WTC11 (cell line): ENCODE results near the gene ZBTB20. TPM values are rescaled to one million over a fixed set of nuclear protein-coding genes. Genes with fewer than 3 reads are reported as not detected.

ENCODE experiments used
- ATAC-seq: fragments of 200-7000 bp; cut with Tn5 transposase; 2 replicates; pipeline ENCODE4 v1.10.0; 2021; ENCODE audit warnings: mild to moderate bottlenecking, moderate library complexity
- CTCF ChIA-PET: fragments of 300-600 bp; sonication (Branson Sonifier 250); formaldehyde crosslinking; loops from one replicate; lab custom pipeline; 2021; ENCODE audit warnings: antibody characterized with exemption; lab: Charles Lee
- POLR2A ChIA-PET: fragments of 350-600 bp; sonication (Branson Sonifier 250); formaldehyde crosslinking; loops from one replicate; lab custom pipeline; 2021; ENCODE audit warnings: antibody characterized with exemption; lab: Charles Lee
- DNase-seq: peaks from one replicate; pipeline ENCODE4 v3.0.0; 2021; ENCODE audit warnings: low spot score
- H3K27ac Mint-ChIP-seq: 2 replicates; pipeline ENCODE4 v1.8.0; 2021; ENCODE audit warnings: mixed read lengths
- H3K27me3 Mint-ChIP-seq: 2 replicates; pipeline ENCODE4 v1.8.0; 2021; ENCODE audit warnings: low read depth, mild to moderate bottlenecking, moderate library complexity, mixed read lengths
- H3K36me3 Mint-ChIP-seq: 2 replicates; pipeline ENCODE4 v1.8.0; 2021; ENCODE audit warnings: mixed read lengths
- H3K4me1 Mint-ChIP-seq: 2 replicates; pipeline ENCODE4 v1.8.0; 2022; ENCODE audit warnings: mixed read lengths
- H3K4me3 Mint-ChIP-seq: 2 replicates; pipeline ENCODE4 v1.8.0; 2021; ENCODE audit warnings: mild to moderate bottlenecking, moderate library complexity, mixed read lengths
- H3K9me3 Mint-ChIP-seq: 2 replicates; pipeline ENCODE4 v1.8.0; 2021; ENCODE audit warnings: mixed read lengths
- AFF4 ChIP-seq: sonication (generic); formaldehyde crosslinking; IDR thresholded peaks from 2 replicates; pipeline ENCODE4 v1.8.1; 2023; ENCODE audit warnings: mild to moderate bottlenecking, missing genetic modification reagents, borderline replicate concordance
- ATF2 ChIP-seq: sonication (generic); formaldehyde crosslinking; IDR thresholded peaks from 2 replicates; pipeline ENCODE4 v1.8.1; 2022; ENCODE audit warnings: low read depth, missing genetic modification reagents, borderline replicate concordance
- CREB1 ChIP-seq: sonication (generic); formaldehyde crosslinking; IDR thresholded peaks from 2 replicates; pipeline ENCODE4 v1.8.0; 2023; ENCODE audit warnings: mild to moderate bottlenecking, missing genetic modification reagents
- EMX1 ChIP-seq: fragments of 250-450 bp; sonication (Bioruptor Pico); IDR thresholded peaks from 2 replicates; pipeline ENCODE4 v1.8.0; 2021; ENCODE audit warnings: mild to moderate bottlenecking
- ETV6 ChIP-seq: sonication (generic); formaldehyde crosslinking; IDR thresholded peaks from 2 replicates; pipeline ENCODE4 v1.8.1; 2022; ENCODE audit warnings: mild to moderate bottlenecking, missing genetic modification reagents
- GRHL2 ChIP-seq: fragments of 250-450 bp; sonication (Bioruptor Pico); IDR thresholded peaks from 2 replicates; pipeline ENCODE4 v1.8.0; 2022; ENCODE audit warnings: mild to moderate bottlenecking, moderate library complexity; ENCODE audit not compliant: insufficient replicate concordance, severe bottlenecking
- HMGXB4 ChIP-seq: sonication (generic); formaldehyde crosslinking; IDR thresholded peaks from 2 replicates; pipeline ENCODE4 v1.8.1; 2023; ENCODE audit warnings: mild to moderate bottlenecking, moderate library complexity, missing genetic modification reagents
- IRF2 ChIP-seq: sonication (generic); formaldehyde crosslinking; IDR thresholded peaks from 2 replicates; pipeline ENCODE4 v1.8.0; 2022; ENCODE audit warnings: low read depth, missing genetic modification reagents, borderline replicate concordance
- NR3C1 ChIP-seq: sonication (generic); formaldehyde crosslinking; conservative IDR thresholded peaks from 2 replicates; pipeline ENCODE4 v1.8.1; 2023; ENCODE audit warnings: low read depth, mild to moderate bottlenecking, missing genetic modification reagents
- OVOL2 ChIP-seq: fragments of 250-450 bp; sonication (Bioruptor Pico); IDR thresholded peaks from 2 replicates; pipeline ENCODE4 v1.9.0; 2021; ENCODE audit warnings: mild to moderate bottlenecking, borderline replicate concordance
- PRRX2 ChIP-seq: fragments of 250-450 bp; sonication (Bioruptor Pico); IDR thresholded peaks from 2 replicates; pipeline ENCODE4 v1.8.0; 2021; ENCODE audit warnings: mild to moderate bottlenecking
- SMAD4 ChIP-seq: sonication (generic); formaldehyde crosslinking; IDR thresholded peaks from 2 replicates; pipeline ENCODE4 v1.8.0; 2022; ENCODE audit warnings: mild to moderate bottlenecking, missing genetic modification reagents
- TP53 ChIP-seq: sonication (generic); formaldehyde crosslinking; IDR thresholded peaks from 2 replicates; pipeline ENCODE4 v1.8.1; 2023; ENCODE audit warnings: mild to moderate bottlenecking, missing genetic modification reagents
- ZNF232 ChIP-seq: sonication (generic); formaldehyde crosslinking; IDR thresholded peaks from 2 replicates; pipeline ENCODE4 v1.8.0; 2022; ENCODE audit warnings: mild to moderate bottlenecking, missing genetic modification reagents
- ZNF671 ChIP-seq: fragments of 250-450 bp; sonication (Bioruptor Pico); IDR thresholded peaks from 2 replicates; pipeline ENCODE4 v1.8.0; 2021; ENCODE audit warnings: mild to moderate bottlenecking
- total RNA-seq: library from RNA; stranded (reverse); gene quantifications from 3 replicates; pipeline ENCODE4 v1.2.3, GENCODE V29; 2021
- TF ChIP-seq, protein P1 (sequence below): sonication (generic); formaldehyde crosslinking; IDR thresholded peaks from 2 replicates; pipeline ENCODE4 v1.8.0; 2022; ENCODE audit warnings: mild to moderate bottlenecking, missing genetic modification reagents
- TF ChIP-seq, protein P2 (sequence below): sonication (generic); formaldehyde crosslinking; conservative IDR thresholded peaks from 2 replicates; pipeline ENCODE4 v1.8.1; 2022; ENCODE audit warnings: mild to moderate bottlenecking, missing genetic modification reagents
- TF ChIP-seq, protein P3 (sequence below): sonication (generic); formaldehyde crosslinking; IDR thresholded peaks from 2 replicates; pipeline ENCODE4 v1.8.0; 2022; ENCODE audit warnings: missing genetic modification reagents

The ZBTB20 gene
- total RNA-seq, 1 experiment from 2014 or later = 1.5 TPM

DNA sequence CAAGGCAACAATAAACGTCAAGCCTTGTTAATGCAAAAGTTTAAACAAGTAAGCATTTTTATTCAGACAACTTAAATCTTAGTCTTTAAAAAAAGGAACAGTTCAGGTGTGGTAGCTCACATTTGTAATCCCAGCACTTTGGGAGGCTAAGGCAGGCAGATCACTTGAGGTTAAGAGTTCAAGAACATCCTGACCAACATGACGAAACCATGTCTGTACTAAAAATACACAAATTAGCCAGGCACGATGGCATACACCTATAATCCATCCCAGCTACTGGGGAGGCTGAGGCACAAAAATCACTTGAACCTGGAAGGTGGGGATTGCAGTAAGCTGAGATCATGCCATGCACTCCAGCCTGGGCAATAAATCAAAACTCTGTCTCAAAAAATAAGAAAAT, 19.9 kb downstream of the ZBTB20 start (continued):
- no peak for TF ChIP-seq AFF4
- TF ChIP-seq HMGXB4 = no peak
- TF ChIP-seq EMX1 (CRISPR knock-in tag) = no peak
- no peak for TF ChIP-seq PRRX2
- TF ChIP-seq ZNF232 (CRISPR knock-in tag) = no peak

DNA sequence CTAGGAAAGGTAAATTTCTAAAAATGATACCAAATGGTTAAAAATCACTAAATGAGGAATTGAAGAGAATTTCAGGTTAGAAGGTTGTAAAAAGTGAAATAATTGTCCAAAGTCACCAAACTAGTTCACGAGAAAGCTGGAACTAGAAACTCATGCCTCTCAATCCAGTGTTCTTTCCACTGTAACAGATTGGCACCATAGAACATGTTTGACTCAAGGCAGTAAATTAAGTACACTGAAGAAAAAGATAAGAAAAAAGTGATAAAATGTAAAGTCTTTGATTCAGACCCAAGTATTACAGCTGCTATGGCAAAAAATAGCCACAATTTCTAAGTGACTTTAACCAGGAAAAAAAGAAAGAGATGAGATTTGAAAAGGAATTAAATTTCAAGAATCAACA, 26.5 kb downstream of the ZBTB20 start:
- POLR2A ChIA-PET = no interaction called here
- DNase-seq = no peak
- TF ChIP-seq ATF2 (CRISPR knock-in tag) (no peak), ETV6 (CRISPR knock-in tag) (no peak), IRF2 (CRISPR knock-in tag) (no peak), AFF4 (no peak)
- TF ChIP-seq, protein P1, sequence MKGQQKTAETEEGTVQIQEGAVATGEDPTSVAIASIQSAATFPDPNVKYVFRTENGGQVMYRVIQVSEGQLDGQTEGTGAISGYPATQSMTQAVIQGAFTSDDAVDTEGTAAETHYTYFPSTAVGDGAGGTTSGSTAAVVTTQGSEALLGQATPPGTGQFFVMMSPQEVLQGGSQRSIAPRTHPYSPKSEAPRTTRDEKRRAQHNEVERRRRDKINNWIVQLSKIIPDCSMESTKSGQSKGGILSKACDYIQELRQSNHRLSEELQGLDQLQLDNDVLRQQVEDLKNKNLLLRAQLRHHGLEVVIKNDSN (CRISPR knock-in tag) = no peak
- TF ChIP-seq, protein P2, sequence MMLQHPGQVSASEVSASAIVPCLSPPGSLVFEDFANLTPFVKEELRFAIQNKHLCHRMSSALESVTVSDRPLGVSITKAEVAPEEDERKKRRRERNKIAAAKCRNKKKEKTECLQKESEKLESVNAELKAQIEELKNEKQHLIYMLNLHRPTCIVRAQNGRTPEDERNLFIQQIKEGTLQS = no peak
- no peak overlapping the region for H3K27ac Mint-ChIP-seq
- CTCF ChIA-PET = no interaction called here
- ATAC-seq = no peak
- no peaks in the 10 kb centered on the region for H3K9me3 Mint-ChIP-seq
- no peak overlapping the region for H3K4me3 Mint-ChIP-seq
- no peaks in the 10 kb centered on the region for H3K27me3 Mint-ChIP-seq
- H3K36me3 Mint-ChIP-seq = no peaks in the 10 kb centered on the region
- H3K4me1 Mint-ChIP-seq = no peaks in the 10 kb centered on the region

DNA sequence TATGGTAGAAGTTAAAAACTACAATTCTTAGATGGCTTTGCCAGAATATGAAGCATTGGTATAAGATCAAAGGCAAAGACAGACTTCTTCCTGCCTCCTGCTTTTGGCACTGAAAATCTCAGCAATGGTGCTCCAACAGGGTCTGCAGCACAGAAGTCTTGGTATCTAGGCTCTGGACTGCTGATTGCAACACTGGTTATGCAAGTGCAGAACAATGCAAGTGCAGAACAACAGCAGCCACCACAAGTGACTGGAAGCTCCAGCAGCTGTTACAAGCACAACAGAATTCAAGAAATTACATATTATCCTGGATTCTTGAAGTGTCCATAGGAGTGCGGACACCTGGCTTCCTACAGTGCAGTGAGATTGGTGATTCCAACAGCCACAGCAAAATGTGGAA, 33.7 kb downstream of the ZBTB20 start:
- ATAC-seq = peak; percentile 20; the same call in 1 of the 2 replicates
- H3K27me3 Mint-ChIP-seq = no peaks in the 10 kb centered on the region
- CTCF ChIA-PET = no interaction called here
- TF ChIP-seq, protein P3, sequence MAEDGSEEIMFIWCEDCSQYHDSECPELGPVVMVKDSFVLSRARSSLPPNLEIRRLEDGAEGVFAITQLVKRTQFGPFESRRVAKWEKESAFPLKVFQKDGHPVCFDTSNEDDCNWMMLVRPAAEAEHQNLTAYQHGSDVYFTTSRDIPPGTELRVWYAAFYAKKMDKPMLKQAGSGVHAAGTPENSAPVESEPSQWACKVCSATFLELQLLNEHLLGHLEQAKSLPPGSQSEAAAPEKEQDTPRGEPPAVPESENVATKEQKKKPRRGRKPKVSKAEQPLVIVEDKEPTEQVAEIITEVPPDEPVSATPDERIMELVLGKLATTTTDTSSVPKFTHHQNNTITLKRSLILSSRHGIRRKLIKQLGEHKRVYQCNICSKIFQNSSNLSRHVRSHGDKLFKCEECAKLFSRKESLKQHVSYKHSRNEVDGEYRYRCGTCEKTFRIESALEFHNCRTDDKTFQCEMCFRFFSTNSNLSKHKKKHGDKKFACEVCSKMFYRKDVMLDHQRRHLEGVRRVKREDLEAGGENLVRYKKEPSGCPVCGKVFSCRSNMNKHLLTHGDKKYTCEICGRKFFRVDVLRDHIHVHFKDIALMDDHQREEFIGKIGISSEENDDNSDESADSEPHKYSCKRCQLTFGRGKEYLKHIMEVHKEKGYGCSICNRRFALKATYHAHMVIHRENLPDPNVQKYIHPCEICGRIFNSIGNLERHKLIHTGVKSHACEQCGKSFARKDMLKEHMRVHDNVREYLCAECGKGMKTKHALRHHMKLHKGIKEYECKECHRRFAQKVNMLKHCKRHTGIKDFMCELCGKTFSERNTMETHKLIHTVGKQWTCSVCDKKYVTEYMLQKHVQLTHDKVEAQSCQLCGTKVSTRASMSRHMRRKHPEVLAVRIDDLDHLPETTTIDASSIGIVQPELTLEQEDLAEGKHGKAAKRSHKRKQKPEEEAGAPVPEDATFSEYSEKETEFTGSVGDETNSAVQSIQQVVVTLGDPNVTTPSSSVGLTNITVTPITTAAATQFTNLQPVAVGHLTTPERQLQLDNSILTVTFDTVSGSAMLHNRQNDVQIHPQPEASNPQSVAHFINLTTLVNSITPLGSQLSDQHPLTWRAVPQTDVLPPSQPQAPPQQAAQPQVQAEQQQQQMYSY = no peak
- no peak for TF ChIP-seq SMAD4 (CRISPR knock-in tag)
- no peak for TF ChIP-seq OVOL2 (CRISPR knock-in tag)
- no peak for TF ChIP-seq NR3C1 (CRISPR knock-in tag)
- TF ChIP-seq ZNF671 = no peak
- no peak for TF ChIP-seq TP53 (CRISPR knock-in tag)
- TF ChIP-seq GRHL2 (CRISPR knock-in tag) = no peak
- TF ChIP-seq CREB1 (CRISPR knock-in tag) = no peak

More for the DNA sequence above, 33.7 kb downstream of the ZBTB20 start:
- H3K4me1 Mint-ChIP-seq = no peaks in the 10 kb centered on the region
- POLR2A ChIA-PET = no interaction called here
- DNase-seq = no peak
- no peak overlapping the region for H3K4me3 Mint-ChIP-seq
- no peaks in the 10 kb centered on the region for H3K36me3 Mint-ChIP-seq
- no peak overlapping the region for H3K27ac Mint-ChIP-seq
- H3K9me3 Mint-ChIP-seq = no peaks in the 10 kb centered on the region
